Vagina (tissue), 2 donors: ENCODE measurements around the gene HSD11B1.

ENCODE experiments used
- CTCF ChIP-seq, 3 experiments: fragments of 450-650 bp in 2 of 3; fragments of 200-600 bp in 1 of 3; sonication (generic) in 1 of 3; IDR thresholded peaks; one replicate each; pipeline ENCODE4 v1.5.1; 2017 to 2019; ENCODE audit warnings: antibody characterized with exemption in 3 of 3, mild to moderate bottlenecking in 2 of 3, moderate library complexity in 2 of 3
- POLR2A ChIP-seq, 2 donors: fragments of 450-650 bp; IDR thresholded peaks; one replicate each; pipeline ENCODE4 v1.6.1; 2017; ENCODE audit warnings: antibody characterized with exemption in 2 of 2, mild to moderate bottlenecking in 2 of 2, moderate library complexity in 2 of 2

- peak in 1 of 2 donors; percentile 58 for TF ChIP-seq POLR2A (IDR thresholded peaks at IDR 0.05)
- TF ChIP-seq CTCF (IDR thresholded peaks at IDR 0.05), result no peak
Measured at GRCh38 chr1:209674957-209675564, 29.6 kb upstream of the HSD11B1 start, which contains the start of gene G0S2.
